HG03175 (cell line): ENCODE measurements around the gene CDH15.

Experiments used
- ATAC-seq: cut with Tn5 transposase; IDR thresholded peaks from one replicate; pipeline ENCODE4 v1.9.1; 2021; ENCODE audit warnings: mild to moderate bottlenecking, moderate library complexity; ENCODE audit not compliant: unreplicated experiment

The CDH15 gene

GRCh38 chr16:89197633-89198416 lies 26.3 kb downstream of the CDH15 start:
- no peak for ATAC-seq

GRCh38 chr16:89198417-89199240 lies 27.1 kb downstream of the CDH15 start:
- ATAC-seq, result no peak

- ATAC-seq, result no peak
Observed at GRCh38 chr16:89199241-89200123, 27.9 kb downstream of the CDH15 start.

GRCh38 chr16:89200124-89200849 lies 28.7 kb downstream of the CDH15 start, which contains the start of gene SLC22A31:
SLC22A31 (minus strand) TSS chr16:89200537; CDS start chr16:89200501, 36 bp downstream.
- ATAC-seq, result no peak

- no peak for ATAC-seq
Observed at GRCh38 chr16:89200850-89201411, 29.4 kb downstream of the CDH15 start.

- ATAC-seq, result no peak
Observed at GRCh38 chr16:89201439-89202377, 30.2 kb downstream of the CDH15 start.

- ATAC-seq, result no peak
Observed at GRCh38 chr16:89202422-89203215, 31.1 kb downstream of the CDH15 start.

GRCh38 chr16:89207993-89208392 lies 36.4 kb downstream of the CDH15 start:
- ATAC-seq, result no peak

- no peak for ATAC-seq
Observed at GRCh38 chr16:89209522-89210044, 38.0 kb downstream of the CDH15 start.

- ATAC-seq, result no peak
Observed at GRCh38 chr16:89210165-89210903, 38.8 kb downstream of the CDH15 start.

GRCh38 chr16:89210904-89211515 lies 39.5 kb downstream of the CDH15 start:
- no peak for ATAC-seq

- ATAC-seq, result no peak
Observed at GRCh38 chr16:89216315-89217137, 45.0 kb downstream of the CDH15 start.

GRCh38 chr16:89217138-89217387 lies 45.5 kb downstream of the CDH15 start:
- ATAC-seq, result no peak

GRCh38 chr16:89217388-89218191 lies 46.0 kb downstream of the CDH15 start, which contains the start of gene ZNF778:
ZNF778 (plus strand) TSS chr16:89217703; CDS start chr16:89221128, 3,425 bp downstream.
- ATAC-seq, result peak; percentile 85

GRCh38 chr16:89219365-89219764 lies 47.8 kb downstream of the CDH15 start:
- no peak for ATAC-seq
